ENCODE data around the gene ANKRD39.

- TF ChIP-seq, protein P1, sequence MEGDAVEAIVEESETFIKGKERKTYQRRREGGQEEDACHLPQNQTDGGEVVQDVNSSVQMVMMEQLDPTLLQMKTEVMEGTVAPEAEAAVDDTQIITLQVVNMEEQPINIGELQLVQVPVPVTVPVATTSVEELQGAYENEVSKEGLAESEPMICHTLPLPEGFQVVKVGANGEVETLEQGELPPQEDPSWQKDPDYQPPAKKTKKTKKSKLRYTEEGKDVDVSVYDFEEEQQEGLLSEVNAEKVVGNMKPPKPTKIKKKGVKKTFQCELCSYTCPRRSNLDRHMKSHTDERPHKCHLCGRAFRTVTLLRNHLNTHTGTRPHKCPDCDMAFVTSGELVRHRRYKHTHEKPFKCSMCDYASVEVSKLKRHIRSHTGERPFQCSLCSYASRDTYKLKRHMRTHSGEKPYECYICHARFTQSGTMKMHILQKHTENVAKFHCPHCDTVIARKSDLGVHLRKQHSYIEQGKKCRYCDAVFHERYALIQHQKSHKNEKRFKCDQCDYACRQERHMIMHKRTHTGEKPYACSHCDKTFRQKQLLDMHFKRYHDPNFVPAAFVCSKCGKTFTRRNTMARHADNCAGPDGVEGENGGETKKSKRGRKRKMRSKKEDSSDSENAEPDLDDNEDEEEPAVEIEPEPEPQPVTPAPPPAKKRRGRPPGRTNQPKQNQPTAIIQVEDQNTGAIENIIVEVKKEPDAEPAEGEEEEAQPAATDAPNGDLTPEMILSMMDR (conservative IDR thresholded peaks at IDR 0.05; ENCODE audit: low read depth in 2 of 2): no peak
- no peak for TF ChIP-seq EZH2 (IDR thresholded peaks at IDR 0.05; ENCODE audit: low read depth, unreplicated experiment)
- no peak for TF ChIP-seq EZH2phosphoT487 (IDR thresholded peaks at IDR 0.05; ENCODE audit: unreplicated experiment)
- no peak for TF ChIP-seq POLR2AphosphoS5 (IDR thresholded peaks at IDR 0.05; ENCODE audit: low read depth)
- TF ChIP-seq REST (IDR thresholded peaks at IDR 0.05; ENCODE audit: unreplicated experiment): no peak
- no peak for TF ChIP-seq JUNB (IDR thresholded peaks at IDR 0.05; ENCODE audit: unreplicated experiment)
- TF ChIP-seq, protein P2, sequence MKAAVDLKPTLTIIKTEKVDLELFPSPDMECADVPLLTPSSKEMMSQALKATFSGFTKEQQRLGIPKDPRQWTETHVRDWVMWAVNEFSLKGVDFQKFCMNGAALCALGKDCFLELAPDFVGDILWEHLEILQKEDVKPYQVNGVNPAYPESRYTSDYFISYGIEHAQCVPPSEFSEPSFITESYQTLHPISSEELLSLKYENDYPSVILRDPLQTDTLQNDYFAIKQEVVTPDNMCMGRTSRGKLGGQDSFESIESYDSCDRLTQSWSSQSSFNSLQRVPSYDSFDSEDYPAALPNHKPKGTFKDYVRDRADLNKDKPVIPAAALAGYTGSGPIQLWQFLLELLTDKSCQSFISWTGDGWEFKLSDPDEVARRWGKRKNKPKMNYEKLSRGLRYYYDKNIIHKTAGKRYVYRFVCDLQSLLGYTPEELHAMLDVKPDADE (IDR thresholded peaks at IDR 0.05): no peak
- no peak for TF ChIP-seq CREB1 (CRISPR knock-in tag; IDR thresholded peaks at IDR 0.05; ENCODE audit: low read depth)
Measured at GRCh38 chr2:96876269-96877041, 18.6 kb upstream of the ANKRD39 start.

All from GM23338 (cell line).